ENCODE data around the gene MAMDC4.
"Not testable (repeated sequence)": the region's sequence is repeated elsewhere in the genome, so short reads cannot be mapped to it uniquely, and the experiment has no call there.

Gene MAMDC4

GRCh38 chr9:136825295-136826187 is 26.6 kb upstream of the MAMDC4 start:
- no peak for DNase-seq

GRCh38 chr9:136826188-136826541 is 26.0 kb upstream of the MAMDC4 start:
- DNase-seq = no peak

- DNase-seq = no peak
These were observed 25.2 kb upstream of the MAMDC4 start for GRCh38 chr9:136826703-136827582.

GRCh38 chr9:136827794-136828473 is 24.2 kb upstream of the MAMDC4 start:
- no peak for DNase-seq

GRCh38 chr9:136828474-136829140 is 23.5 kb upstream of the MAMDC4 start:
- no peak for DNase-seq

GRCh38 chr9:136829412-136829811 is 22.7 kb upstream of the MAMDC4 start:
- DNase-seq = no peak

- DNase-seq = no peak
These were observed 21.9 kb upstream of the MAMDC4 start for GRCh38 chr9:136829981-136830885.

- DNase-seq = no peak
These were observed 21.0 kb upstream of the MAMDC4 start for GRCh38 chr9:136831002-136831719.

- no peak for DNase-seq
These were observed 20.4 kb upstream of the MAMDC4 start for GRCh38 chr9:136831720-136832104.

- no peak for DNase-seq
These were observed 19.6 kb upstream of the MAMDC4 start for GRCh38 chr9:136832581-136832980.

GRCh38 chr9:136833381-136834048 is 18.6 kb upstream of the MAMDC4 start:
- not testable (repeated sequence) for DNase-seq

- no peak for DNase-seq
These were observed 16.8 kb upstream of the MAMDC4 start for GRCh38 chr9:136835162-136835931.

- no peak for DNase-seq
These were observed 15.9 kb upstream of the MAMDC4 start for GRCh38 chr9:136835932-136836904.

- DNase-seq = no peak
These were observed 14.8 kb upstream of the MAMDC4 start for GRCh38 chr9:136837146-136837855.

- DNase-seq = not testable (repeated sequence)
These were observed 14.3 kb upstream of the MAMDC4 start for GRCh38 chr9:136837856-136838277.

- no peak for DNase-seq
These were observed 13.6 kb upstream of the MAMDC4 start for GRCh38 chr9:136838314-136839228.

Data from activated CD4-positive, alpha-beta T cell treated with anti-CD3 and anti-CD28 coated beads, Interleukin-2, Interleukin-6, amounts not matched to agents 100 ng/mL and 50 ng/mL, durations not matched to agents 16 hours and 8 hours (primary cell).